Mesendoderm (in vitro differentiated cells): ENCODE data around the gene MKKS.

Experiments used
- DNase-seq: peaks from one replicate; pipeline ENCODE4 v3.0.0; 2013
- H2AK5ac ChIP-seq: 2 replicates; pipeline ENCODE4 v1.6.1; 2013; ENCODE audit warnings: low read length, inconsistent platforms
- H2BK120ac ChIP-seq: 2 replicates; pipeline ENCODE4 v1.6.1; 2013; ENCODE audit warnings: low read depth, mild to moderate bottlenecking, low read length, moderate library complexity, mixed read lengths
- H2BK15ac ChIP-seq: replicated peaks from 2 replicates; pipeline ENCODE4 v1.6.1; 2013; ENCODE audit warnings: low read depth, mild to moderate bottlenecking, moderate library complexity
- H2BK5ac ChIP-seq: 2 replicates; pipeline ENCODE4 v1.6.1; 2013; ENCODE audit warnings: low read length, inconsistent platforms
- H3K18ac ChIP-seq: 2 replicates; pipeline ENCODE4 v1.6.1; 2013; ENCODE audit warnings: mild to moderate bottlenecking, low read length, mixed read lengths
- H3K23ac ChIP-seq: one replicate; pipeline ENCODE4 v1.6.1; 2013; ENCODE audit warnings: low read length
- H3K27ac ChIP-seq: 2 replicates; pipeline ENCODE4 v1.5.1; 2013; ENCODE audit warnings: low read depth, mild to moderate bottlenecking, inconsistent platforms, low read length, moderate library complexity
- H3K27me3 ChIP-seq: 2 replicates; pipeline ENCODE4 v1.6.1; 2013; ENCODE audit warnings: low read length, control low read depth, mild to moderate bottlenecking, inconsistent platforms; ENCODE audit not compliant: insufficient read depth, poor library complexity
- H3K36me3 ChIP-seq: 2 replicates; pipeline ENCODE4 v1.6.1; 2013; ENCODE audit warnings: low read length, inconsistent platforms; ENCODE audit not compliant: control insufficient read depth, insufficient read depth
- H3K4ac ChIP-seq: one replicate; pipeline ENCODE4 v1.6.1; 2013; ENCODE audit warnings: low read depth, mild to moderate bottlenecking, low read length, moderate library complexity
- H3K4me1 ChIP-seq: 2 replicates; pipeline ENCODE4 v1.6.1; 2013; ENCODE audit warnings: low read depth, low read length, inconsistent platforms; ENCODE audit not compliant: control insufficient read depth
- H3K4me2 ChIP-seq: 2 replicates; pipeline ENCODE4 v1.6.1; 2013; ENCODE audit warnings: low read length
- H3K4me3 ChIP-seq: 2 replicates; pipeline ENCODE4 v1.5.1; 2013; ENCODE audit warnings: mild to moderate bottlenecking, low read length
- H3K56ac ChIP-seq: one replicate; pipeline ENCODE4 v1.6.1; 2013; ENCODE audit warnings: low read length
- H3K79me1 ChIP-seq: 2 replicates; pipeline ENCODE4 v1.6.1; 2013; ENCODE audit warnings: low read length, inconsistent platforms
- H3K79me2 ChIP-seq: 2 replicates; pipeline ENCODE4 v1.6.1; 2013; ENCODE audit warnings: mild to moderate bottlenecking, low read length; ENCODE audit not compliant: control insufficient read depth, insufficient read depth
- H3K9ac ChIP-seq: 2 replicates; pipeline ENCODE4 v1.6.1; 2013; ENCODE audit warnings: low read length, inconsistent platforms
- H4K5ac ChIP-seq: one replicate; pipeline ENCODE4 v1.6.1; 2013; ENCODE audit warnings: low read length
- H4K8ac ChIP-seq: one replicate; pipeline ENCODE4 v1.6.1; 2013; ENCODE audit warnings: low read depth, mild to moderate bottlenecking, control low read depth, low read length, moderate library complexity
- WGBS: extraction: QIAGEN DNeasy Blood & Tissue Kit; methylation state at CpG from one replicate; pipeline ENCODE4 v1.1.7; 2013; ENCODE audit warnings: low lambda C conversion rate, missing lambda C conversion rate; ENCODE audit not compliant: insufficient coverage; ENCODE audit errors: extremely low coverage; 5-methylcytosine and 5-hydroxymethylcytosine counted together

The MKKS gene

GRCh38 chr20:10476319-10476724 lies 42.3 kb upstream of the MKKS start:
- H3K4me2 ChIP-seq = no peak overlapping the region
- no peak overlapping the region for H2AK5ac ChIP-seq
- no peak overlapping the region for H3K4ac ChIP-seq
- H3K23ac ChIP-seq = no peak overlapping the region
- H4K5ac ChIP-seq = no peak overlapping the region
- no peak overlapping the region for H3K27ac ChIP-seq
- H3K36me3 ChIP-seq = no peaks in the 10 kb centered on the region
- H3K56ac ChIP-seq = no peak overlapping the region
- no peak overlapping the region for H3K9ac ChIP-seq
- H3K4me1 ChIP-seq = peaks cover 4% of the 10 kb centered on the region
- no peak for DNase-seq
- no peak overlapping the region for H2BK5ac ChIP-seq
- H3K79me1 ChIP-seq = peaks cover 2% of the 10 kb centered on the region
- no peak overlapping the region for H3K4me3 ChIP-seq
- no peak overlapping the region for H2BK120ac ChIP-seq
- H2BK15ac ChIP-seq = no peak overlapping the region
- no peak overlapping the region for H4K8ac ChIP-seq
- WGBS = no CpG with 5 or more reads among the region's 3 CpGs
- H3K79me2 ChIP-seq = no peaks in the 10 kb centered on the region
- H3K27me3 ChIP-seq = no peaks in the 10 kb centered on the region
- H3K18ac ChIP-seq = no peak overlapping the region

DNA sequence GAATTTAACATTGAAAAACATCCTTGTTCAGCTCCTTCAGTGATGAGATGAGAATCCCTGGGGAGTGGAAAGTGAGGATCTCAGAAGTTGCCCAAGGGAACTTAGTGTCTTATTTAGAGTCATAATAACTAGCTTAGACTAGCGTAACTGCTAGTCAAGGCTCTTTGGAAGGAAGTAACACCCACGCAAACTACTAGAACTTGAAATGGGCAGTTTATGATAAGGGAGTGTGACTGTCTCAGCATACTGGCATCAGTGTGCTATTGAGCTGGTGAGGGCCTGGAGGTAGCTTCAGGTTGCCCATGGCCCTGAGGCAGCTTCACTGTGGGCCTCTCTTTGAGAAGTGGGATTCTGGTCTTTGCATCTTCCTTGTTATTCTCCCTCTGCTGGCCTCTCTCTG lies 41.2 kb upstream of the MKKS start:
- no CpG with 5 or more reads among the region's 2 CpGs for WGBS
- no peak overlapping the region for H2BK15ac ChIP-seq
- no peak overlapping the region for H2BK120ac ChIP-seq
- H3K56ac ChIP-seq = no peak overlapping the region
- no peaks in the 10 kb centered on the region for H3K36me3 ChIP-seq
- H3K4me2 ChIP-seq = no peak overlapping the region
- no peaks in the 10 kb centered on the region for H3K27me3 ChIP-seq
- H3K18ac ChIP-seq = no peak overlapping the region
- no peak overlapping the region for H2BK5ac ChIP-seq
- H3K27ac ChIP-seq = no peak overlapping the region
- H3K4me1 ChIP-seq = peaks cover 4% of the 10 kb centered on the region
- no peak overlapping the region for H2AK5ac ChIP-seq
- H3K79me1 ChIP-seq = peaks cover 2% of the 10 kb centered on the region
- no peak overlapping the region for H3K4me3 ChIP-seq
- no peaks in the 10 kb centered on the region for H3K79me2 ChIP-seq
- no peak overlapping the region for H3K23ac ChIP-seq
- no peak overlapping the region for H4K8ac ChIP-seq
- no peak overlapping the region for H3K9ac ChIP-seq
- no peak overlapping the region for H4K5ac ChIP-seq
- no peak for DNase-seq
- H3K4ac ChIP-seq = no peak overlapping the region

DNA sequence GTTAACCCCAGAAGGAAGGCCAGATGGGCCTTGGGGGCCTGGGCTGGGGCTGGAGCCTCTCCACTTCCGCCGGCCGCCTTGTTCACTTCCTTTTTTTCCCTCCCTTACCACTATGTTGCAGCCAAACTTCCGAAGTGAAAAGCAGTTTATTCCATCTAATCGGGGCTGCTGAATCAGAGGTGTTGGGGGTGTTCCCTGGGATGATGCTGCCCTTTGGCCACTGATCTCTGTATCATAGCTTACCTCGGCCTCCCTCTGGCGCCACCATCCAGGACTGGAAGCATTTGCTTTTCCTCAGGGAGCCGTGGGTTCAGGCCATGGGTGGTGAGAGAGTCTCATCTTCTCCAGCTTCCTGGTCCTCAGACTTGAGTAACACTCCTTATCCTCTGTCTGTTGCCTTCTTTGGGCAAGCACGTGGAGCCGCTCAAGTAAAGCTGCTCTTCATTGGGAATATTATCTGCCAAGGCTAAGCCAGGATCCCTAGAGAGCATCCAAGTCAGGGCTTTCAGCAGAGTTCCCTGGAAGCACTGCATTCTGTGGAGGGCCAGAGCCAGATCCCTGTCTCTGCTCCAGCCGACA lies 40.7 kb upstream of the MKKS start:
- Histone ChIP-seq H3K18ac (no peak overlapping the region), H2BK5ac (no peak overlapping the region), H3K56ac (no peak overlapping the region), H3K4ac (no peak overlapping the region), H3K27me3 (no peaks in the 10 kb centered on the region), H2BK15ac (no peak overlapping the region), H3K27ac (no peak overlapping the region), H3K23ac (no peak overlapping the region), H3K9ac (no peak overlapping the region), H3K79me1 (peaks cover 2% of the 10 kb centered on the region), H3K4me1 (peaks cover 4% of the 10 kb centered on the region), H2BK120ac (no peak overlapping the region), H2AK5ac (no peak overlapping the region), H3K36me3 (no peaks in the 10 kb centered on the region), H3K4me2 (no peak overlapping the region), H3K4me3 (no peak overlapping the region), H3K79me2 (no peaks in the 10 kb centered on the region), H4K5ac (no peak overlapping the region), H4K8ac (no peak overlapping the region)
- WGBS = no CpG with 5 or more reads among the region's 11 CpGs
- DNase-seq = no peak

GRCh38 chr20:10472871-10473270 lies 38.8 kb upstream of the MKKS start:
- H2BK5ac ChIP-seq = no peak overlapping the region
- no peak overlapping the region for H3K4me2 ChIP-seq
- H2BK15ac ChIP-seq = no peak overlapping the region
- no peak overlapping the region for H4K5ac ChIP-seq
- H3K36me3 ChIP-seq = no peaks in the 10 kb centered on the region
- H3K79me1 ChIP-seq = peaks cover 2% of the 10 kb centered on the region
- H3K27me3 ChIP-seq = no peaks in the 10 kb centered on the region
- no peak overlapping the region for H3K4me3 ChIP-seq
- H2BK120ac ChIP-seq = no peak overlapping the region
- DNase-seq = no peak
- H3K23ac ChIP-seq = no peak overlapping the region
- H3K4me1 ChIP-seq = peaks cover 9% of the 10 kb centered on the region
- H4K8ac ChIP-seq = peak overlapping the region; percentile 81
- H3K18ac ChIP-seq = no peak overlapping the region
- H3K9ac ChIP-seq = no peak overlapping the region
- H3K4ac ChIP-seq = no peak overlapping the region
- H2AK5ac ChIP-seq = no peak overlapping the region
- WGBS = no CpG with 5 or more reads among the region's 2 CpGs
- H3K56ac ChIP-seq = no peak overlapping the region
- no peak overlapping the region for H3K27ac ChIP-seq
- no peaks in the 10 kb centered on the region for H3K79me2 ChIP-seq

GRCh38 chr20:10470276-10470675 lies 36.3 kb upstream of the MKKS start:
- Histone ChIP-seq H3K79me1 (peaks cover 2% of the 10 kb centered on the region), H3K36me3 (no peaks in the 10 kb centered on the region), H4K8ac (no peak overlapping the region), H2BK120ac (no peak overlapping the region), H2BK5ac (no peak overlapping the region), H3K4me3 (no peak overlapping the region), H3K27ac (no peak overlapping the region), H3K4ac (no peak overlapping the region), H3K27me3 (no peaks in the 10 kb centered on the region), H3K18ac (no peak overlapping the region), H3K4me1 (peaks cover 12% of the 10 kb centered on the region), H2AK5ac (no peak overlapping the region), H4K5ac (no peak overlapping the region), H3K4me2 (no peak overlapping the region), H3K9ac (no peak overlapping the region), H3K79me2 (no peaks in the 10 kb centered on the region), H3K23ac (no peak overlapping the region), H2BK15ac (no peak overlapping the region), H3K56ac (no peak overlapping the region)
- no peak for DNase-seq
- WGBS = no CpG with 5 or more reads among the region's 6 CpGs

DNA sequence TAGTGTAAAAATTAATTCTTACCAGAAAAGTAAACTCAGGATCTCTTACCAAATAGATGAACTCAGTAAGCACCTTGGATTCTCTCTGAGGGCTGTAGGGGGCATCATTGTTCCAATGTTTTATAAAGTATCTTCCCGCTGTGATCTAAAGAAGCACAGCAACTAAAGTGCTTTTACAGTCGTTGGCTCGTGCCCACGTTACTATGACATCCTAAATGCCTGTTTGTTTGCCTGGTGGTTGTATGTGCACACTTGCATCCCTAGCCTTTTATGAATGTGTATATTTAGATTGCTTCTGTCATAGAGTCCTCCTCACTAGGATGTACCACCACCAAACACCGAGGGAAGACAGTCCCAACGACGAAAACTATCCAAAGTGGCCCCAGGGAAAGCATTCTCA lies 35.6 kb upstream of the MKKS start:
- Histone ChIP-seq H3K79me2 (no peaks in the 10 kb centered on the region), H4K5ac (no peak overlapping the region), H3K4me1 (peaks cover 8% of the 10 kb centered on the region), H3K27me3 (no peaks in the 10 kb centered on the region), H2BK120ac (no peak overlapping the region), H3K56ac (no peak overlapping the region), H3K23ac (no peak overlapping the region), H3K4ac (no peak overlapping the region), H2BK5ac (no peak overlapping the region), H2BK15ac (no peak overlapping the region), H3K4me2 (no peak overlapping the region), H3K79me1 (no peaks in the 10 kb centered on the region), H3K36me3 (no peaks in the 10 kb centered on the region), H3K4me3 (no peak overlapping the region), H3K9ac (no peak overlapping the region), H3K18ac (peak overlapping the region; percentile 16), H3K27ac (no peak overlapping the region), H4K8ac (no peak overlapping the region), H2AK5ac (no peak overlapping the region)
- no CpG with 5 or more reads among the region's 7 CpGs for WGBS
- DNase-seq = peak; percentile 87
